ENCODE data around the gene NOS1AP. TPM values are rescaled to one million over a fixed set of nuclear protein-coding genes. Genes with fewer than 3 reads are reported as not detected.

Gene NOS1AP
- total and polyA plus RNA-seq, 9 donors: 0.50 to 4.4 (median 1.5) TPM

GRCh38 chr1:162248854-162249535 is 179.5 kb downstream of the NOS1AP start:
- Histone ChIP-seq H3K36me3 (no peaks in the 10 kb centered on the region), H3K27ac (no peak overlapping the region), H3K4me1 (ENCODE audit: insufficient read depth) (no peaks in the 10 kb centered on the region), H3K4me3 (no peak overlapping the region), H3K27me3 (no peaks in the 10 kb centered on the region), H3K9me3 (no peaks in the 10 kb centered on the region)
- 83 to 87% (median 86%) methylated on average over 3 of the region's 3 CpGs for WGBS, 3 donors
- intact Hi-C loops (cut with DNase I): no loop called here
- no peak for DNase-seq
- no peak for TF ChIP-seq EP300 (IDR thresholded peaks at IDR 0.05)

GRCh38 chr1:162250004-162250730 is 180.7 kb downstream of the NOS1AP start:
- Histone ChIP-seq H3K36me3 (no peaks in the 10 kb centered on the region), H3K4me3 (no peak overlapping the region), H3K27ac (no peak overlapping the region), H3K27me3 (no peaks in the 10 kb centered on the region), H3K4me1 (ENCODE audit: insufficient read depth) (no peaks in the 10 kb centered on the region), H3K9me3 (no peaks in the 10 kb centered on the region)
- intact Hi-C loops (cut with DNase I): no loop called here
- 80 to 83% (median 82%) methylated on average over 2 of the region's 2 CpGs for WGBS, 3 donors
- DNase-seq: no peak
- TF ChIP-seq POLR2A (IDR thresholded peaks at IDR 0.05) (no peak), EP300 (IDR thresholded peaks at IDR 0.05) (no peak), CTCF (IDR thresholded peaks at IDR 0.05) (no peak)

GRCh38 chr1:162251102-162251501 is 181.6 kb downstream of the NOS1AP start:
- WGBS, 3 donors: 90 to 94% (median 92%) methylated on average over 2 of the region's 2 CpGs
- Histone ChIP-seq H3K4me3 (no peak overlapping the region), H3K27me3 (no peaks in the 10 kb centered on the region), H3K27ac (no peak overlapping the region), H3K4me1 (ENCODE audit: insufficient read depth) (no peaks in the 10 kb centered on the region), H3K36me3 (no peaks in the 10 kb centered on the region), H3K9me3 (no peaks in the 10 kb centered on the region)
- intact Hi-C loops (cut with DNase I): no loop called here
- TF ChIP-seq EP300 (IDR thresholded peaks at IDR 0.05) (no peak), CTCF (IDR thresholded peaks at IDR 0.05) (no peak)
- no peak for DNase-seq

- H3K9me3 ChIP-seq: no peaks in the 10 kb centered on the region
- DNase-seq: no peak
- H3K36me3 ChIP-seq: no peaks in the 10 kb centered on the region
- no peak for TF ChIP-seq POLR2A (IDR thresholded peaks at IDR 0.05)
- TF ChIP-seq EP300 (IDR thresholded peaks at IDR 0.05): no peak
- no peak overlapping the region for H3K4me3 ChIP-seq
- intact Hi-C loops (cut with DNase I): no loop called here
- H3K4me1 ChIP-seq (ENCODE audit: insufficient read depth): no peaks in the 10 kb centered on the region
- 81 to 88% (median 85%) methylated on average over 2 of the region's 2 CpGs for WGBS, 3 donors
- no peaks in the 10 kb centered on the region for H3K27me3 ChIP-seq
- H3K27ac ChIP-seq: no peak overlapping the region
These were observed 182.7 kb downstream of the NOS1AP start for GRCh38 chr1:162252214-162252613.

- H3K27me3 ChIP-seq: no peaks in the 10 kb centered on the region
- no peaks in the 10 kb centered on the region for H3K4me1 ChIP-seq (ENCODE audit: insufficient read depth)
- WGBS, 3 donors: 88 to 92% (median 89%) methylated on average over 3 of the region's 3 CpGs
- intact Hi-C loops (cut with DNase I): no loop called here
- no peaks in the 10 kb centered on the region for H3K9me3 ChIP-seq
- DNase-seq: no peak
- H3K36me3 ChIP-seq: no peaks in the 10 kb centered on the region
- H3K27ac ChIP-seq: no peak overlapping the region
- no peak overlapping the region for H3K4me3 ChIP-seq
- no peak for TF ChIP-seq CTCF (IDR thresholded peaks at IDR 0.05)
These were observed 184.3 kb downstream of the NOS1AP start for GRCh38 chr1:162253790-162254189.

All from ovary (tissue), 9 donors.